Ovary (tissue), 9 donors: Measurements from ENCODE around the gene RAB40B. TPM values are rescaled to one million over a fixed set of nuclear protein-coding genes. Genes with fewer than 3 reads are reported as not detected.

Source experiments
- DNase-seq, 5 donors: peaks; one replicate each; pipeline ENCODE4 v3.0.0-alpha.2; 2019 to 2020
- H3K27ac ChIP-seq, 2 donors: fragments of 200-600 bp; one replicate each; pipeline versions ENCODE4 v1.5.1 to v1.8.0; 2019 to 2022
- H3K27me3 ChIP-seq: fragments of 200-600 bp; one replicate; pipeline ENCODE4 v1.8.0; 2022
- H3K36me3 ChIP-seq: fragments of 200-600 bp; sonication (generic); one replicate; pipeline ENCODE4 v1.5.1; 2019
- H3K4me1 ChIP-seq: one replicate; pipeline ENCODE4 v1.8.1; 2013; ENCODE audit warnings: mild to moderate bottlenecking, moderate library complexity; ENCODE audit not compliant: insufficient read depth
- H3K4me3 ChIP-seq: fragments of 200-600 bp; sonication (generic); one replicate; pipeline ENCODE4 v1.5.1; 2017
- H3K9me3 ChIP-seq, 2 donors: fragments of 200-600 bp in 1 of 2; sonication (generic) in 1 of 2; one replicate each; pipeline versions ENCODE4 v1.5.1 to v1.8.1; 2013 to 2019; ENCODE audit warnings: mild to moderate bottlenecking in 1 of 2, moderate library complexity in 1 of 2
- EP300 ChIP-seq: sonication (generic); formaldehyde crosslinking; IDR thresholded peaks from one replicate; pipeline ENCODE4 v1.6.1; 2017; ENCODE audit warnings: antibody characterized with exemption
- POLR2A ChIP-seq: fragments of 450-650 bp; IDR thresholded peaks from one replicate; pipeline ENCODE4 v1.6.1; 2017; ENCODE audit warnings: antibody characterized with exemption, mild to moderate bottlenecking, moderate library complexity
- WGBS, 3 donors: extraction: QIAGEN DNeasy Blood & Tissue Kit in 1 of 3; methylation state at CpG; one replicate each; pipeline versions ENCODE4 v1.1.5 to v1.1.7; 2013 to 2017; 5-methylcytosine and 5-hydroxymethylcytosine counted together
- intact Hi-C, 4 donors: fragments of 100-400 bp; cut with DNase I; formaldehyde crosslinking; loops; one replicate each; pipeline versions ENCODE4 v1.11.0 to v1.15.1; 2022 to 2023
- polyA plus RNA-seq, 2 donors: library from polyadenylated mRNA; stranded (reverse); fragments of 200-250 nt in 1 of 2; fragments of 350-450 nt in 1 of 2; fragmentation: Illumina TruSeq in 1 of 2; extraction: RNeasy Lipid Tissue Mini Kit (QIAGEN cat#74804) in 1 of 2; gene quantifications; one replicate each; pipeline ENCODE4 v1.2.3, GENCODE V29; 2013 to 2014
- total RNA-seq, 7 donors: library from RNA; depleted of rRNA in 2 of 7; stranded (reverse); fragments of >200 nt in 2 of 7; fragmentation: NEBNext Ultra II Directional in 3 of 7; extraction: Animal tissue kit (Norgen Biotek cat#: 25700) in 3 of 7; gene quantifications; one replicate each; pipeline versions ENCODE4 v1.1.0 to v1.2.4, GENCODE V29; 2016 to 2023
- TF ChIP-seq, protein P1 (sequence below), 3 donors: fragments of 450-650 bp in 2 of 3; fragments of 200-600 bp in 1 of 3; IDR thresholded peaks; one replicate each; pipeline versions ENCODE4 v1.5.1 to v1.8.0; 2016 to 2022; ENCODE audit warnings: antibody characterized with exemption in 3 of 3, mild to moderate bottlenecking in 1 of 3
- donor health status: DM: no; HTN: no; CAD: no; lungs with moderate emphysema.
- donor health status: DM: no; HTN: no; CAD: no.
- donor health status: Bipolar disorder and iron deficiency.
- donor health status: DM: yes; HTN: yes; CAD: no.
- donor health status: DM: no; HTN: no; CAD: no.
- donor health status: DM: yes; HTN: yes; CAD: no.

Gene RAB40B
- total and polyA plus RNA-seq, 9 donors = 9.2 to 25.9 (median 14.9) TPM

GRCh38 chr17:82648165-82648668, 50.3 kb downstream of the RAB40B start, which contains the start of gene WDR45B:
TSS of gene WDR45B (minus strand) at chr17:82648444. CDS start at chr17:82648340, 104 bp downstream.
- 0 to 2% (median 1%) methylated on average over 11 to 62 of the region's 67 CpGs for WGBS, 3 donors
- peak; percentile 94 to 98 (median 95) for DNase-seq
- H3K4me1 ChIP-seq = peaks cover 2% of the 10 kb centered on the region
- peak within 1 kb of the TSS; percentile 92 for H3K4me3 ChIP-seq
- TF ChIP-seq, protein P1, sequence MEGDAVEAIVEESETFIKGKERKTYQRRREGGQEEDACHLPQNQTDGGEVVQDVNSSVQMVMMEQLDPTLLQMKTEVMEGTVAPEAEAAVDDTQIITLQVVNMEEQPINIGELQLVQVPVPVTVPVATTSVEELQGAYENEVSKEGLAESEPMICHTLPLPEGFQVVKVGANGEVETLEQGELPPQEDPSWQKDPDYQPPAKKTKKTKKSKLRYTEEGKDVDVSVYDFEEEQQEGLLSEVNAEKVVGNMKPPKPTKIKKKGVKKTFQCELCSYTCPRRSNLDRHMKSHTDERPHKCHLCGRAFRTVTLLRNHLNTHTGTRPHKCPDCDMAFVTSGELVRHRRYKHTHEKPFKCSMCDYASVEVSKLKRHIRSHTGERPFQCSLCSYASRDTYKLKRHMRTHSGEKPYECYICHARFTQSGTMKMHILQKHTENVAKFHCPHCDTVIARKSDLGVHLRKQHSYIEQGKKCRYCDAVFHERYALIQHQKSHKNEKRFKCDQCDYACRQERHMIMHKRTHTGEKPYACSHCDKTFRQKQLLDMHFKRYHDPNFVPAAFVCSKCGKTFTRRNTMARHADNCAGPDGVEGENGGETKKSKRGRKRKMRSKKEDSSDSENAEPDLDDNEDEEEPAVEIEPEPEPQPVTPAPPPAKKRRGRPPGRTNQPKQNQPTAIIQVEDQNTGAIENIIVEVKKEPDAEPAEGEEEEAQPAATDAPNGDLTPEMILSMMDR (IDR thresholded peaks at IDR 0.05) = no peak
- TF ChIP-seq EP300 = peak; percentile 84
- peak; percentile 96 for TF ChIP-seq POLR2A
- intact Hi-C loops = loop anchor here in 1 of 4 donors (5.0 kb wide), 1 partner anchor 89 kb away; the partner anchor contains the start of gene FN3K
- H3K27me3 ChIP-seq = no peaks in the 10 kb centered on the region
- H3K27ac ChIP-seq = peak within 1 kb of the TSS; percentile 99 to 100
- no peaks in the 10 kb centered on the region for H3K9me3 ChIP-seq
- no peaks in the 10 kb centered on the region for H3K36me3 ChIP-seq

GRCh38 chr17:82647593-82648164, 50.8 kb downstream of the RAB40B start:
- Histone ChIP-seq H3K27me3 (no peaks in the 10 kb centered on the region), H3K9me3 (no peaks in the 10 kb centered on the region), H3K4me1 (peaks cover 2% of the 10 kb centered on the region), H3K36me3 (no peaks in the 10 kb centered on the region), H3K27ac (peak overlapping the region; percentile 99 to 100), H3K4me3 (peak overlapping the region; percentile 92)
- DNase-seq = peak in 4 of 5 donors; percentile 62 to 77 (median 72)
- intact Hi-C loops = loop anchor here in 1 of 4 donors (5.0 kb wide), 1 partner anchor 90 kb away; the partner anchor contains the start of gene FN3K
- TF ChIP-seq, protein P1 (IDR thresholded peaks at IDR 0.05) = no peak
- TF ChIP-seq EP300 (no peak), POLR2A (no peak)
- WGBS, 3 donors = 0 to 1% (median 0%) methylated on average over 39 to 54 of the region's 54 CpGs

GRCh38 chr17:82645516-82645915, 53.0 kb downstream of the RAB40B start:
- Histone ChIP-seq H3K9me3 (no peaks in the 10 kb centered on the region), H3K4me3 (no peak overlapping the region), H3K36me3 (no peaks in the 10 kb centered on the region), H3K4me1 (peaks cover 2% of the 10 kb centered on the region), H3K27me3 (no peaks in the 10 kb centered on the region), H3K27ac (no peak overlapping the region)
- intact Hi-C loops = loop anchor here in 1 of 4 donors (5.0 kb wide), 1 partner anchor 92 kb away; the partner anchor contains the start of gene FN3K
- TF ChIP-seq EP300 (no peak), POLR2A (no peak)
- TF ChIP-seq, protein P1 (IDR thresholded peaks at IDR 0.05) = no peak
- DNase-seq = no peak
- 93 to 95% (median 94%) methylated on average over 4 of the region's 4 CpGs for WGBS, 3 donors

DNA sequence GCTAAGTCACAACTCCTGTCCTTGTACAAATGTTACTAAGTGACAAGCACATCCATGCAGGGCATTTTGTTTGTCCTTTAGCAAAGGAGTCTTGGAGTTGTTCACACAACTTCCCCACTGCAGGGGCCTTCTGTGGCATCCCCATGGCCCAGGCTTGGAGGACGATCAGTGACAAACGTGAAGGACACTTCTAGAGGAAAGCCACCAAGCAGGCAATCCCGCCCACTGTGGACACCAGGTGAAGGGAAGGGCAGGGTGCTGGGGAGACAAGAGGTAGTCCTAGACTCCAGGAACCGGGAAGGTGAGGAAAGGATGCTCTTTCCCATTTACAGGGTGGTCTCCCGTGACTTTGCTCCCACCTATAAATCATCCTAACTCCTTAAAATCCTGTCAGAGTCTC, 54.4 kb downstream of the RAB40B start:
- no peaks in the 10 kb centered on the region for H3K9me3 ChIP-seq
- H3K27ac ChIP-seq = no peak overlapping the region
- intact Hi-C loops = no loop called here
- peaks cover 2% of the 10 kb centered on the region for H3K4me1 ChIP-seq
- no peaks in the 10 kb centered on the region for H3K27me3 ChIP-seq
- no peak overlapping the region for H3K4me3 ChIP-seq
- WGBS, 3 donors = 84 to 88% (median 84%) methylated on average over 5 of the region's 5 CpGs
- DNase-seq = no peak
- no peaks in the 10 kb centered on the region for H3K36me3 ChIP-seq
- TF ChIP-seq EP300 (no peak), POLR2A (no peak)
- TF ChIP-seq, protein P1 (IDR thresholded peaks at IDR 0.05) = no peak
